HG03442 (cell line): Measurements from ENCODE around the gene UBALD2.
"Not testable (repeated sequence)": the region's sequence is repeated elsewhere in the genome, so short reads cannot be mapped to it uniquely, and the experiment has no call there.

Source experiments
- ATAC-seq: cut with Tn5 transposase; IDR thresholded peaks from one replicate; pipeline ENCODE4 v1.9.1; 2021; ENCODE audit warnings: mild to moderate bottlenecking, moderate library complexity; ENCODE audit not compliant: unreplicated experiment

The UBALD2 gene

GRCh38 chr17:76264755-76265623 lies at the start of gene UBALD2:
Gene UBALD2 (plus strand): TSS chr17:76265348. CDS start chr17:76265506, 158 bp downstream.
- ATAC-seq: peak; percentile 76

- no peak for ATAC-seq
Measured at GRCh38 chr17:76217081-76217480, 48.1 kb upstream of the UBALD2 start.

- no peak for ATAC-seq
Measured at GRCh38 chr17:76219670-76220383, 45.3 kb upstream of the UBALD2 start.

GRCh38 chr17:76223802-76224201 lies 41.3 kb upstream of the UBALD2 start:
- no peak for ATAC-seq

GRCh38 chr17:76225373-76226086 lies 39.6 kb upstream of the UBALD2 start:
- not testable (repeated sequence) for ATAC-seq

GRCh38 chr17:76226749-76227148 lies 38.4 kb upstream of the UBALD2 start:
- not testable (repeated sequence) for ATAC-seq

- ATAC-seq: no peak
Measured at GRCh38 chr17:76232342-76232741, 32.8 kb upstream of the UBALD2 start.

GRCh38 chr17:76233588-76234353 lies 31.4 kb upstream of the UBALD2 start:
- no peak for ATAC-seq

- no peak for ATAC-seq
Measured at GRCh38 chr17:76234354-76234679, 30.8 kb upstream of the UBALD2 start.

GRCh38 chr17:76235883-76236282 lies 29.3 kb upstream of the UBALD2 start:
- ATAC-seq: no peak

- no peak for ATAC-seq
Measured at GRCh38 chr17:76236603-76237002, 28.5 kb upstream of the UBALD2 start.

- no peak for ATAC-seq
Measured at GRCh38 chr17:76237859-76238313, 27.3 kb upstream of the UBALD2 start.

GRCh38 chr17:76238847-76239537 lies 26.2 kb upstream of the UBALD2 start:
- no peak for ATAC-seq

GRCh38 chr17:76239538-76240274 lies 25.4 kb upstream of the UBALD2 start:
- ATAC-seq: peak; percentile 11

GRCh38 chr17:76240461-76241203 lies 24.5 kb upstream of the UBALD2 start, which contains the start of gene RNF157:
Gene RNF157 (minus strand): TSS chr17:76240493. CDS start chr17:76240240, 253 bp downstream.
- peak; percentile 58 for ATAC-seq

GRCh38 chr17:76241204-76241538 lies 24.0 kb upstream of the UBALD2 start:
- no peak for ATAC-seq

GRCh38 chr17:76241691-76242255 lies 23.4 kb upstream of the UBALD2 start:
- ATAC-seq: no peak
